K562 (cell line): ENCODE data around the gene SMARCC1. TPM values are rescaled to one million over a fixed set of nuclear protein-coding genes. Genes with fewer than 3 reads are reported as not detected.

Source experiments
- ADNP ChIP-seq: fragments of 200-800 bp; sonication (Bioruptor generic); IDR thresholded peaks from 2 replicates; pipeline ENCODE4 v1.6.1; 2016; ENCODE audit warnings: missing genetic modification characterization, missing compliant biosample characterization
- E2F3 ChIP-seq: fragments of 250-450 bp; sonication (Bioruptor Pico); IDR thresholded peaks from 2 replicates; pipeline ENCODE4 v1.4.0; 2020; ENCODE audit warnings: mild to moderate bottlenecking
- HNRNPL ChIP-seq: fragments of 200-400 bp; formaldehyde crosslinking; IDR thresholded peaks from 2 replicates; pipeline ENCODE4 v1.6.1; 2017; ENCODE audit warnings: low read depth, mild to moderate bottlenecking, low read length
- MCM5 ChIP-seq: fragments of 450-650 bp; IDR thresholded peaks from 2 replicates; pipeline ENCODE4 v1.6.1; 2016; ENCODE audit warnings: low read depth
- NRF1 ChIP-seq, 2 experiments: fragments of 450-650 bp; IDR thresholded peaks in 1 of 2; conservative IDR thresholded peaks in 1 of 2; 2 replicates each; pipeline ENCODE4 v1.6.1; 2014; ENCODE audit warnings: mild to moderate bottlenecking in 2 of 2
- SMARCB1 ChIP-seq: IDR thresholded peaks from 2 replicates; pipeline ENCODE4 v1.6.1; 2011; ENCODE audit warnings: improper control_type of control experiment, low read depth; ENCODE audit not compliant: insufficient read length
- SMARCE1 ChIP-seq: fragments of 450-650 bp; IDR thresholded peaks from 2 replicates; pipeline ENCODE4 v1.7.1; 2016; ENCODE audit warnings: mild to moderate bottlenecking
- TAF9B ChIP-seq: fragments of 450-650 bp; IDR thresholded peaks from 2 replicates; pipeline ENCODE4 v1.6.1; 2018; ENCODE audit warnings: mild to moderate bottlenecking; ENCODE audit not compliant: partially characterized antibody
- ZFP1 ChIP-seq: fragments of 450-650 bp; formaldehyde crosslinking; IDR thresholded peaks from 2 replicates; pipeline ENCODE4 v1.4.0; 2020; ENCODE audit warnings: mild to moderate bottlenecking, mixed read lengths
- ZNF184 ChIP-seq: sonication (generic); formaldehyde crosslinking; IDR thresholded peaks from 2 replicates; pipeline ENCODE4 v1.5.0; 2020; ENCODE audit warnings: missing genetic modification reagents
- ZNF274 ChIP-seq: IDR thresholded peaks from 2 replicates; pipeline ENCODE4 v1.6.1; 2011; ENCODE audit warnings: low read depth, mild to moderate bottlenecking, low read length, moderate library complexity, borderline replicate concordance
- ZNF324 ChIP-seq: fragments of 250-450 bp; sonication (Bioruptor Pico); IDR thresholded peaks from 2 replicates; pipeline ENCODE4 v1.4.0; 2020; ENCODE audit warnings: mild to moderate bottlenecking
- ZNF445 ChIP-seq: fragments of 250-450 bp; sonication (Bioruptor Pico); IDR thresholded peaks from 2 replicates; pipeline ENCODE4 v1.4.0; 2020; ENCODE audit warnings: low read depth, mild to moderate bottlenecking, moderate library complexity
- ZNF668 ChIP-seq: fragments of 250-450 bp; sonication (Bioruptor Pico); IDR thresholded peaks from 2 replicates; pipeline ENCODE4 v1.8.0; 2022; ENCODE audit warnings: mild to moderate bottlenecking, inconsistent platforms
- ZNF696 ChIP-seq: fragments of 250-450 bp; sonication (Bioruptor Pico); conservative IDR thresholded peaks from 2 replicates; pipeline ENCODE4 v1.4.0; 2020; ENCODE audit warnings: mild to moderate bottlenecking, moderate library complexity
- ZSCAN32 ChIP-seq: fragments of 450-650 bp; formaldehyde crosslinking; IDR thresholded peaks from 2 replicates; pipeline ENCODE4 v1.4.0; 2020; ENCODE audit warnings: mild to moderate bottlenecking, moderate library complexity
- polyA plus RNA-seq, 8 experiments: library from polyadenylated mRNA; depleted of rRNA in 4 of 8; stranded (reverse) in 5 of 8; unstranded in 3 of 8; fragments of >200 nt; fragmentation: Nextera tagmentation in 2 of 8; fragmentation: Illumina TruSeq in 1 of 8; extraction: Ambion mirVana in 2 of 8; extraction: Trizol in 1 of 8; gene quantifications; 2 replicates each; pipeline versions ENCODE4 v1.2.1 to v1.2.3, GENCODE V29; 2011 to 2014; ENCODE audit warnings: inconsistent platforms in 1 of 8, missing spikeins in 1 of 8
- total RNA-seq, 7 experiments: library from RNA; depleted of rRNA in 6 of 7; stranded (reverse); fragments of >200 nt in 6 of 7; fragmentation: Illumina TruSeq in 2 of 7; extraction: Trizol in 2 of 7; gene quantifications; 2 replicates each; pipeline versions ENCODE4 v1.2.1 to v1.2.3, GENCODE V29; 2011 to 2021; ENCODE audit warnings: low replicate concordance in 1 of 7
- TF ChIP-seq, protein P1 (sequence below), 2 experiments: fragments of 450-650 bp in 1 of 2; IDR thresholded peaks; 2 replicates each; pipeline ENCODE4 v1.6.1; 2011 to 2017; ENCODE audit warnings: low read depth in 2 of 2, antibody characterized with exemption in 1 of 2, borderline replicate concordance in 1 of 2, low read length in 1 of 2, mild to moderate bottlenecking in 1 of 2, mixed read lengths in 1 of 2; ENCODE audit not compliant: control insufficient read depth in 1 of 2
- TF ChIP-seq, protein P2 (sequence below): conservative IDR thresholded peaks from 2 replicates; pipeline ENCODE4 v1.6.1; 2011; ENCODE audit warnings: low read depth, mild to moderate bottlenecking, low read length; ENCODE audit not compliant: control insufficient read depth
- TF ChIP-seq, protein P3 (sequence below), 2 experiments: fragments of 450-650 bp in 1 of 2; sonication (generic) in 1 of 2; formaldehyde crosslinking; conservative IDR thresholded peaks; 2 replicates each; pipeline versions ENCODE4 v1.4.0 to v1.8.1; 2020 to 2022; ENCODE audit warnings: mild to moderate bottlenecking in 1 of 2, missing genetic modification reagents in 1 of 2
- TF ChIP-seq, protein P4 (sequence below): fragments of 450-650 bp; formaldehyde crosslinking; IDR thresholded peaks from 2 replicates; pipeline ENCODE4 v1.4.0; 2020; ENCODE audit warnings: mild to moderate bottlenecking, moderate library complexity
- TF ChIP-seq, protein P5 (sequence below): fragments of 250-450 bp; sonication (Bioruptor Pico); IDR thresholded peaks from 2 replicates; pipeline ENCODE4 v1.6.1; 2021; ENCODE audit warnings: mild to moderate bottlenecking

The SMARCC1 gene
- total and polyA plus RNA-seq, 9 of the 15 experiments (the other 6 are each of a cell fraction or from before 2014, with no cell fraction given) = 20.7 to 199 (median 66.0) TPM

DNA sequence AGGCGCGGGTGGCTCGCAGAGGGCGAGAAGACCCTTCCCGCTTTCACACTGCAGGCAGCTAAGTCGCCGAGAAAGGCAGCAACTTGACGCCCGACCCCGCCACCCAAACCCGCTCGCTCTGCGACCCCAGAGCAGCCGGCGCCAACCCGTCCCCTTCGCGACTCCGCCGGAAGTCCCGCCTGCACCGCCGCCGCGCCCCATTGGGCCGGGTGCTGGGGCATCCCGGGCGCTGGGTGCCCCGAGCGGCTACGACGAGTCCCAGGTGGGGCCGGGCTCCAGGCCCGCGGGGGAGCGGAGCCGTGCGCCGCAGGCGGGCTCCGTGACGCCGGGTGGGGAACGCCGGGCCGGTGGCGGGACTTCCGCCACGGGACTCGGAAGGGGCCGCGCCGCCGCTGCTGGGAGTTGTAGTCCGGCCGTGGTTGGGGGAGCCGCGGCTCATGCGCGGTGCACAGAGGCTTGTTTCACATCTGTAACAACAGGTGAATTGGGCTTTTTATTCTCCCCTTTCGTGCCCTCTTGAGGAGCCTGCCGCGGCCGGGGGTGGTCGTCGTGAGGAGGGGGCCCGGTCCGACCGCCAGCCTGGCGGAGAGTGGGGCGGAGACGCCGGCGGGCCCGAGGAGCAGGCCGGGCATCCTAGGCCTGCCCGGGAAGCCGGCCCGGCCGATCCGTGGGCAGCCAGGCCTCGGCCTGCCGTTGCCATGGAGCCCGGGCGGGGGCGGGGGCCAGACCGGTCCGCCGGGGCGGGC, 21.2 kb upstream of the SMARCC1 start, which contains the start of gene DHX30 (continued):
- TF ChIP-seq, protein P1, sequence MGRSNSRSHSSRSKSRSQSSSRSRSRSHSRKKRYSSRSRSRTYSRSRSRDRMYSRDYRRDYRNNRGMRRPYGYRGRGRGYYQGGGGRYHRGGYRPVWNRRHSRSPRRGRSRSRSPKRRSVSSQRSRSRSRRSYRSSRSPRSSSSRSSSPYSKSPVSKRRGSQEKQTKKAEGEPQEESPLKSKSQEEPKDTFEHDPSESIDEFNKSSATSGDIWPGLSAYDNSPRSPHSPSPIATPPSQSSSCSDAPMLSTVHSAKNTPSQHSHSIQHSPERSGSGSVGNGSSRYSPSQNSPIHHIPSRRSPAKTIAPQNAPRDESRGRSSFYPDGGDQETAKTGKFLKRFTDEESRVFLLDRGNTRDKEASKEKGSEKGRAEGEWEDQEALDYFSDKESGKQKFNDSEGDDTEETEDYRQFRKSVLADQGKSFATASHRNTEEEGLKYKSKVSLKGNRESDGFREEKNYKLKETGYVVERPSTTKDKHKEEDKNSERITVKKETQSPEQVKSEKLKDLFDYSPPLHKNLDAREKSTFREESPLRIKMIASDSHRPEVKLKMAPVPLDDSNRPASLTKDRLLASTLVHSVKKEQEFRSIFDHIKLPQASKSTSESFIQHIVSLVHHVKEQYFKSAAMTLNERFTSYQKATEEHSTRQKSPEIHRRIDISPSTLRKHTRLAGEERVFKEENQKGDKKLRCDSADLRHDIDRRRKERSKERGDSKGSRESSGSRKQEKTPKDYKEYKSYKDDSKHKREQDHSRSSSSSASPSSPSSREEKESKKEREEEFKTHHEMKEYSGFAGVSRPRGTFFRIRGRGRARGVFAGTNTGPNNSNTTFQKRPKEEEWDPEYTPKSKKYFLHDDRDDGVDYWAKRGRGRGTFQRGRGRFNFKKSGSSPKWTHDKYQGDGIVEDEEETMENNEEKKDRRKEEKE (IDR thresholded peaks at IDR 0.05; ENCODE audit: borderline replicate concordance in 1 of 2, control insufficient read depth in 1 of 2, low read depth in 2 of 2, low read length in 1 of 2) = no peak
- TF ChIP-seq SMARCB1 = no peak
- TF ChIP-seq, protein P2, sequence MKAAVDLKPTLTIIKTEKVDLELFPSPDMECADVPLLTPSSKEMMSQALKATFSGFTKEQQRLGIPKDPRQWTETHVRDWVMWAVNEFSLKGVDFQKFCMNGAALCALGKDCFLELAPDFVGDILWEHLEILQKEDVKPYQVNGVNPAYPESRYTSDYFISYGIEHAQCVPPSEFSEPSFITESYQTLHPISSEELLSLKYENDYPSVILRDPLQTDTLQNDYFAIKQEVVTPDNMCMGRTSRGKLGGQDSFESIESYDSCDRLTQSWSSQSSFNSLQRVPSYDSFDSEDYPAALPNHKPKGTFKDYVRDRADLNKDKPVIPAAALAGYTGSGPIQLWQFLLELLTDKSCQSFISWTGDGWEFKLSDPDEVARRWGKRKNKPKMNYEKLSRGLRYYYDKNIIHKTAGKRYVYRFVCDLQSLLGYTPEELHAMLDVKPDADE = peak; percentile 95
- TF ChIP-seq ZSCAN32 = no peak
- TF ChIP-seq, protein P3, sequence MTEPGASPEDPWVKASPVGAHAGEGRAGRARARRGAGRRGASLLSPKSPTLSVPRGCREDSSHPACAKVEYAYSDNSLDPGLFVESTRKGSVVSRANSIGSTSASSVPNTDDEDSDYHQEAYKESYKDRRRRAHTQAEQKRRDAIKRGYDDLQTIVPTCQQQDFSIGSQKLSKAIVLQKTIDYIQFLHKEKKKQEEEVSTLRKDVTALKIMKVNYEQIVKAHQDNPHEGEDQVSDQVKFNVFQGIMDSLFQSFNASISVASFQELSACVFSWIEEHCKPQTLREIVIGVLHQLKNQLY (CRISPR knock-in tag; conservative IDR thresholded peaks at IDR 0.05) = no peak
- no peak for TF ChIP-seq ZNF445 (CRISPR knock-in tag)
- TF ChIP-seq TAF9B = no peak
- peak; percentile 93 to 94 for TF ChIP-seq NRF1 (conservative IDR thresholded peaks at IDR 0.05 in 1 of 2, IDR thresholded peaks at IDR 0.05 in 1 of 2)
- TF ChIP-seq E2F3 = peak; percentile 41; the same call in 1 of the 2 replicates
- TF ChIP-seq SMARCE1 = no peak
- TF ChIP-seq ZNF274 = no peak
- no peak for TF ChIP-seq ZNF696 (CRISPR knock-in tag)
- TF ChIP-seq ZNF184 (CRISPR knock-in tag) = no peak
- no peak for TF ChIP-seq ZNF324 (CRISPR knock-in tag)
- no peak for TF ChIP-seq ADNP (tag)
- no peak for TF ChIP-seq MCM5
- TF ChIP-seq, protein P4, sequence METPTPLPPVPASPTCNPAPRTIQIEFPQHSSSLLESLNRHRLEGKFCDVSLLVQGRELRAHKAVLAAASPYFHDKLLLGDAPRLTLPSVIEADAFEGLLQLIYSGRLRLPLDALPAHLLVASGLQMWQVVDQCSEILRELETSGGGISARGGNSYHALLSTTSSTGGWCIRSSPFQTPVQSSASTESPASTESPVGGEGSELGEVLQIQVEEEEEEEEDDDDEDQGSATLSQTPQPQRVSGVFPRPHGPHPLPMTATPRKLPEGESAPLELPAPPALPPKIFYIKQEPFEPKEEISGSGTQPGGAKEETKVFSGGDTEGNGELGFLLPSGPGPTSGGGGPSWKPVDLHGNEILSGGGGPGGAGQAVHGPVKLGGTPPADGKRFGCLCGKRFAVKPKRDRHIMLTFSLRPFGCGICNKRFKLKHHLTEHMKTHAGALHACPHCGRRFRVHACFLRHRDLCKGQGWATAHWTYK (CRISPR knock-in tag) = peak; percentile 60; the same call in 1 of the 2 replicates
- TF ChIP-seq HNRNPL = 0 out of 2 replicates have a peak, but pooled peaks have one; percentile 68
- no peak for TF ChIP-seq ZFP1 (CRISPR knock-in tag)
- TF ChIP-seq, protein P5, sequence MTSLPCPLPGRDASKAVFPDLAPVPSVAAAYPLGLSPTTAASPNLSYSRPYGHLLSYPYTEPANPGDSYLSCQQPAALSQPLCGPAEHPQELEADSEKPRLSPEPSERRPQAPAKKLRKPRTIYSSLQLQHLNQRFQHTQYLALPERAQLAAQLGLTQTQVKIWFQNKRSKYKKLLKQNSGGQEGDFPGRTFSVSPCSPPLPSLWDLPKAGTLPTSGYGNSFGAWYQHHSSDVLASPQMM (CRISPR knock-in tag) = no peak
- TF ChIP-seq ZNF668 (CRISPR knock-in tag) = no peak
